GM12872 (cell line): ENCODE measurements around the gene GYPC.

Experiments
- CTCF ChIP-seq: IDR thresholded peaks from 3 replicates; pipeline ENCODE4 v1.5.1; 2011; ENCODE audit warnings: low read depth, mild to moderate bottlenecking, low read length, moderate library complexity; ENCODE audit not compliant: insufficient read depth

Gene GYPC

GRCh38 chr2:126655500-126656430 is at the start of gene GYPC:
Gene GYPC, plus strand, starts transcription at chr2:126656158. Its CDS starts 106 bp downstream, at chr2:126656264.
- no peak for TF ChIP-seq CTCF

- no peak for TF ChIP-seq CTCF
Observed at GRCh38 chr2:126614524-126615227, 41.3 kb upstream of the GYPC start.

- TF ChIP-seq CTCF, result no peak
Observed at GRCh38 chr2:126616606-126617069, 39.3 kb upstream of the GYPC start.

- TF ChIP-seq CTCF, result no peak
Observed at GRCh38 chr2:126620302-126620701, 35.7 kb upstream of the GYPC start.

GRCh38 chr2:126623000-126623399 is 33.0 kb upstream of the GYPC start:
- no peak for TF ChIP-seq CTCF

- TF ChIP-seq CTCF, result no peak
Observed at GRCh38 chr2:126627643-126628042, 28.3 kb upstream of the GYPC start.

- TF ChIP-seq CTCF, result peak; percentile 73
Observed at GRCh38 chr2:126634273-126634861, 21.6 kb upstream of the GYPC start.
